ENCODE results near the gene F13A1.
A peak's percentile ranks its signal among the peaks of the same experiment; 100 is the strongest.

F13A1 gene

GRCh38 chr6:6105472-6106036 is 214.9 kb downstream of the F13A1 start:
- H3K4me1 ChIP-seq (ENCODE audit: insufficient read depth, low read length, severe bottlenecking), result no peaks in the 10 kb centered on the region
- H3F3A ChIP-seq (ENCODE audit: insufficient read depth, low read length), result no peaks in the 10 kb centered on the region
- H2AFZ ChIP-seq (ENCODE audit: low read length), result no peak overlapping the region
- H3K79me2 ChIP-seq (ENCODE audit: insufficient read depth, low read length), result no peaks in the 10 kb centered on the region
- no peak overlapping the region for H3K4me2 ChIP-seq (ENCODE audit: low read length)
- H3K27me3 ChIP-seq (ENCODE audit: insufficient read depth, low read length), result no peaks in the 10 kb centered on the region
- no peaks in the 10 kb centered on the region for H3K9me2 ChIP-seq (ENCODE audit: low read depth, low read length)
- H3K4me3 ChIP-seq (ENCODE audit: low read depth, low read length, poor library complexity, severe bottlenecking), result no peak overlapping the region
- no peaks in the 10 kb centered on the region for H4K20me1 ChIP-seq (ENCODE audit: insufficient read depth, low read length)
- no peaks in the 10 kb centered on the region for H3K36me3 ChIP-seq (ENCODE audit: insufficient read depth, low read length)
- no peak overlapping the region for H3K27ac ChIP-seq (ENCODE audit: low read depth, low read length, poor library complexity, severe bottlenecking)
- TF ChIP-seq, protein P1, sequence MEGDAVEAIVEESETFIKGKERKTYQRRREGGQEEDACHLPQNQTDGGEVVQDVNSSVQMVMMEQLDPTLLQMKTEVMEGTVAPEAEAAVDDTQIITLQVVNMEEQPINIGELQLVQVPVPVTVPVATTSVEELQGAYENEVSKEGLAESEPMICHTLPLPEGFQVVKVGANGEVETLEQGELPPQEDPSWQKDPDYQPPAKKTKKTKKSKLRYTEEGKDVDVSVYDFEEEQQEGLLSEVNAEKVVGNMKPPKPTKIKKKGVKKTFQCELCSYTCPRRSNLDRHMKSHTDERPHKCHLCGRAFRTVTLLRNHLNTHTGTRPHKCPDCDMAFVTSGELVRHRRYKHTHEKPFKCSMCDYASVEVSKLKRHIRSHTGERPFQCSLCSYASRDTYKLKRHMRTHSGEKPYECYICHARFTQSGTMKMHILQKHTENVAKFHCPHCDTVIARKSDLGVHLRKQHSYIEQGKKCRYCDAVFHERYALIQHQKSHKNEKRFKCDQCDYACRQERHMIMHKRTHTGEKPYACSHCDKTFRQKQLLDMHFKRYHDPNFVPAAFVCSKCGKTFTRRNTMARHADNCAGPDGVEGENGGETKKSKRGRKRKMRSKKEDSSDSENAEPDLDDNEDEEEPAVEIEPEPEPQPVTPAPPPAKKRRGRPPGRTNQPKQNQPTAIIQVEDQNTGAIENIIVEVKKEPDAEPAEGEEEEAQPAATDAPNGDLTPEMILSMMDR (IDR thresholded peaks at IDR 0.05; ENCODE audit: low read length), result peak; percentile 62
- TF ChIP-seq EZH2 (IDR thresholded peaks at IDR 0.05; ENCODE audit: borderline replicate concordance, low read length), result no peak
- H3K9ac ChIP-seq (ENCODE audit: low read length), result no peak overlapping the region
- no peaks in the 10 kb centered on the region for H3K9me3 ChIP-seq (ENCODE audit: low read length)

All from OCI-LY1 (cell line).